Calu3 (cell line): ENCODE data around the gene DCC. TPM values are rescaled to one million over a fixed set of nuclear protein-coding genes. Genes with fewer than 3 reads are reported as not detected.

ENCODE experiments used
- BruUV-seq: library from RNA; stranded (reverse); fragments of 400-500 nt; replicated peaks from 2 replicates; lab custom pipeline; 2021; lab: Mats Ljungman, UMichigan
- CTCF ChIA-PET: fragments of 300-600 bp; sonication (Branson Sonifier 250); formaldehyde crosslinking; loops from one replicate; lab custom pipeline; 2022; ENCODE audit warnings: antibody characterized with exemption; lab: Charles Lee
- DNase-seq: peaks from one replicate; pipeline ENCODE4 v3.0.0; 2022
- H3K27ac Mint-ChIP-seq: one replicate; pipeline ENCODE4 v1.8.0; 2022; ENCODE audit warnings: mixed read lengths; ENCODE audit not compliant: unreplicated experiment
- H3K27me3 Mint-ChIP-seq: one replicate; pipeline ENCODE4 v1.8.0; 2022; ENCODE audit warnings: mixed read lengths; ENCODE audit not compliant: unreplicated experiment
- H3K36me3 Mint-ChIP-seq: one replicate; pipeline ENCODE4 v1.8.0; 2022; ENCODE audit warnings: mild to moderate bottlenecking, moderate library complexity, mixed read lengths; ENCODE audit not compliant: insufficient read depth, unreplicated experiment
- H3K4me1 Mint-ChIP-seq: one replicate; pipeline ENCODE4 v1.8.0; 2022; ENCODE audit warnings: mild to moderate bottlenecking, low read depth, mixed read lengths; ENCODE audit not compliant: unreplicated experiment
- H3K4me3 Mint-ChIP-seq: one replicate; pipeline ENCODE4 v1.8.0; 2022; ENCODE audit warnings: mild to moderate bottlenecking, low read depth, moderate library complexity, mixed read lengths; ENCODE audit not compliant: unreplicated experiment
- H3K9me3 Mint-ChIP-seq: one replicate; pipeline ENCODE4 v1.8.0; 2022; ENCODE audit warnings: low read depth, mixed read lengths; ENCODE audit not compliant: unreplicated experiment
- CTCF ChIP-seq: fragments of 200-600 bp; IDR thresholded peaks from one replicate; pipeline ENCODE4 v1.8.0; 2022; ENCODE audit warnings: antibody characterized with exemption; ENCODE audit not compliant: unreplicated experiment
- intact Hi-C: fragments of 100-400 bp; cut with micrococcal nuclease; formaldehyde crosslinking; loops from one replicate; pipeline ENCODE4 v1.10.0; 2022; ENCODE audit not compliant: unreplicated experiment
- total RNA-seq: library from RNA; stranded (reverse); gene quantifications from 2 replicates; pipeline ENCODE4 v1.2.3, GENCODE V29; 2022

DCC gene
- total RNA-seq, 1 experiment from 2014 or later: not detected

GRCh38 chr18:52715991-52716390, 376.0 kb downstream of the DCC start:
- Mint-ChIP-seq H3K27me3 (peaks cover 22% of the 10 kb centered on the region), H3K4me3 (no peak overlapping the region), H3K27ac (no peak overlapping the region), H3K4me1 (no peaks in the 10 kb centered on the region), H3K9me3 (peaks cover 2% of the 10 kb centered on the region), H3K36me3 (no peaks in the 10 kb centered on the region)
- no peak for TF ChIP-seq CTCF
- intact Hi-C loops: no loop called here
- no TSS peak for BruUV-seq
- no peak for DNase-seq
- CTCF ChIA-PET: no interaction called here

- CTCF ChIA-PET: no interaction called here
- H3K9me3 Mint-ChIP-seq: peaks cover 2% of the 10 kb centered on the region
- H3K4me1 Mint-ChIP-seq: no peaks in the 10 kb centered on the region
- no peak overlapping the region for H3K27ac Mint-ChIP-seq
- intact Hi-C loops: no loop called here
- H3K36me3 Mint-ChIP-seq: no peaks in the 10 kb centered on the region
- no peak overlapping the region for H3K4me3 Mint-ChIP-seq
- TF ChIP-seq CTCF: no peak
- no peak for DNase-seq
- H3K27me3 Mint-ChIP-seq: peaks cover 22% of the 10 kb centered on the region
- BruUV-seq: no TSS peak
Observed at GRCh38 chr18:52716973-52717372, 377.0 kb downstream of the DCC start.

- BruUV-seq: no TSS peak
- intact Hi-C loops: no loop called here
- Mint-ChIP-seq H3K27me3 (no peaks in the 10 kb centered on the region), H3K27ac (no peak overlapping the region), H3K9me3 (peaks cover 2% of the 10 kb centered on the region), H3K4me1 (no peaks in the 10 kb centered on the region), H3K4me3 (no peak overlapping the region), H3K36me3 (no peaks in the 10 kb centered on the region)
- CTCF ChIA-PET: no interaction called here
- TF ChIP-seq CTCF: no peak
- no peak for DNase-seq
Observed at GRCh38 chr18:52722904-52723303, 382.9 kb downstream of the DCC start.

- CTCF ChIA-PET: no interaction called here
- no peak overlapping the region for H3K4me3 Mint-ChIP-seq
- H3K27ac Mint-ChIP-seq: no peak overlapping the region
- no peak for DNase-seq
- TF ChIP-seq CTCF: no peak
- no peaks in the 10 kb centered on the region for H3K27me3 Mint-ChIP-seq
- intact Hi-C loops: no loop called here
- BruUV-seq: no TSS peak
- H3K36me3 Mint-ChIP-seq: no peaks in the 10 kb centered on the region
- H3K9me3 Mint-ChIP-seq: peaks cover 2% of the 10 kb centered on the region
- H3K4me1 Mint-ChIP-seq: no peaks in the 10 kb centered on the region
Observed at GRCh38 chr18:52723550-52723970, 383.6 kb downstream of the DCC start.
